Liver (tissue), 3 donors: ENCODE measurements around the gene CYP4F11.

Source experiments
- EGR1 ChIP-seq, 2 donors: IDR thresholded peaks; 2 replicates each; pipeline ENCODE4 v1.6.1; 2016 to 2018; ENCODE audit warnings: antibody characterized with exemption in 2 of 2, low read depth in 2 of 2
- GABPA ChIP-seq, 2 donors: IDR thresholded peaks in 1 of 2; conservative IDR thresholded peaks in 1 of 2; 2 replicates each; pipeline ENCODE4 v1.6.1; 2016; ENCODE audit warnings: antibody characterized with exemption in 2 of 2, mild to moderate bottlenecking in 1 of 2, moderate library complexity in 1 of 2
- JUND ChIP-seq, 2 donors: IDR thresholded peaks; 2 replicates each; pipeline ENCODE4 v1.6.1; 2016; ENCODE audit warnings: antibody characterized with exemption in 2 of 2
- NR2F2 ChIP-seq: IDR thresholded peaks from 2 replicates; pipeline ENCODE4 v1.6.1; 2016; ENCODE audit warnings: antibody characterized with exemption
- RAD21 ChIP-seq, 2 donors: IDR thresholded peaks; 2 replicates each; pipeline ENCODE4 v1.6.1; 2016; ENCODE audit warnings: antibody characterized with exemption in 2 of 2, mild to moderate bottlenecking in 2 of 2
- SP1 ChIP-seq: IDR thresholded peaks from 2 replicates; pipeline ENCODE4 v1.6.1; 2018; ENCODE audit warnings: antibody characterized with exemption, mild to moderate bottlenecking
- TAF1 ChIP-seq: conservative IDR thresholded peaks from 2 replicates; pipeline ENCODE4 v1.6.1; 2016; ENCODE audit warnings: antibody characterized with exemption, mild to moderate bottlenecking
- TF ChIP-seq, protein P1 (sequence below): fragments of 150-350 bp; IDR thresholded peaks from 2 replicates; pipeline ENCODE4 v1.5.1; 2017; ENCODE audit warnings: improper control_type of control experiment, low read depth, low read length; ENCODE audit not compliant: missing input control
- TF ChIP-seq, protein P2 (sequence below): IDR thresholded peaks from 2 replicates; pipeline ENCODE4 v1.6.1; 2016; ENCODE audit warnings: antibody characterized with exemption
- donor health status: healthy.
- donor health status: healthy.

DNA sequence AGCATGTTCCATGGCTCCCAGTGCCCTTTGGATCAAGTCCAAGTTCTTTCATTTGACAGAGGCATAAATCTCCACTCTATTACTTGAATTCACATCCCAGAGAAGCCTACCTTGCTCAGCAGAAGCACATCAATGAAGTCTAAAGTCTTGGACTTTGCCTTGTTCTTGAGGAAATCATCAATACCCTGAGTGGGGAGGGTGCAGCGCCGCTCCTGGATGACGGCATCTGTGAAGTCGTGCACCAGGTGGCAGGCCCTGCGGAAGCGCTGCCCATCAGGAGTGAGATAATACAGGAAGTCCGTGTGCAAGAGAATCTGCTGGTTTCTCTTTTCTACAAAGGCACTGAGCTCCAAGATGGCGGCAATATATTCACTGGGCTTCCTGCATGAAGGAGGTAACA is 10.6 kb downstream of the CYP4F11 start:
- TF ChIP-seq, protein P1, sequence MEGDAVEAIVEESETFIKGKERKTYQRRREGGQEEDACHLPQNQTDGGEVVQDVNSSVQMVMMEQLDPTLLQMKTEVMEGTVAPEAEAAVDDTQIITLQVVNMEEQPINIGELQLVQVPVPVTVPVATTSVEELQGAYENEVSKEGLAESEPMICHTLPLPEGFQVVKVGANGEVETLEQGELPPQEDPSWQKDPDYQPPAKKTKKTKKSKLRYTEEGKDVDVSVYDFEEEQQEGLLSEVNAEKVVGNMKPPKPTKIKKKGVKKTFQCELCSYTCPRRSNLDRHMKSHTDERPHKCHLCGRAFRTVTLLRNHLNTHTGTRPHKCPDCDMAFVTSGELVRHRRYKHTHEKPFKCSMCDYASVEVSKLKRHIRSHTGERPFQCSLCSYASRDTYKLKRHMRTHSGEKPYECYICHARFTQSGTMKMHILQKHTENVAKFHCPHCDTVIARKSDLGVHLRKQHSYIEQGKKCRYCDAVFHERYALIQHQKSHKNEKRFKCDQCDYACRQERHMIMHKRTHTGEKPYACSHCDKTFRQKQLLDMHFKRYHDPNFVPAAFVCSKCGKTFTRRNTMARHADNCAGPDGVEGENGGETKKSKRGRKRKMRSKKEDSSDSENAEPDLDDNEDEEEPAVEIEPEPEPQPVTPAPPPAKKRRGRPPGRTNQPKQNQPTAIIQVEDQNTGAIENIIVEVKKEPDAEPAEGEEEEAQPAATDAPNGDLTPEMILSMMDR = no peak
- TF ChIP-seq RAD21 (IDR thresholded peaks at IDR 0.05) (no peak), SP1 (no peak), EGR1 (IDR thresholded peaks at IDR 0.05; ENCODE audit: low read depth in 2 of 2) (no peak), TAF1 (no peak), NR2F2 (no peak), GABPA (IDR thresholded peaks at IDR 0.05 in 1 of 2, conservative IDR thresholded peaks at IDR 0.05 in 1 of 2) (no peak), JUND (IDR thresholded peaks at IDR 0.05) (no peak)
- TF ChIP-seq, protein P2, sequence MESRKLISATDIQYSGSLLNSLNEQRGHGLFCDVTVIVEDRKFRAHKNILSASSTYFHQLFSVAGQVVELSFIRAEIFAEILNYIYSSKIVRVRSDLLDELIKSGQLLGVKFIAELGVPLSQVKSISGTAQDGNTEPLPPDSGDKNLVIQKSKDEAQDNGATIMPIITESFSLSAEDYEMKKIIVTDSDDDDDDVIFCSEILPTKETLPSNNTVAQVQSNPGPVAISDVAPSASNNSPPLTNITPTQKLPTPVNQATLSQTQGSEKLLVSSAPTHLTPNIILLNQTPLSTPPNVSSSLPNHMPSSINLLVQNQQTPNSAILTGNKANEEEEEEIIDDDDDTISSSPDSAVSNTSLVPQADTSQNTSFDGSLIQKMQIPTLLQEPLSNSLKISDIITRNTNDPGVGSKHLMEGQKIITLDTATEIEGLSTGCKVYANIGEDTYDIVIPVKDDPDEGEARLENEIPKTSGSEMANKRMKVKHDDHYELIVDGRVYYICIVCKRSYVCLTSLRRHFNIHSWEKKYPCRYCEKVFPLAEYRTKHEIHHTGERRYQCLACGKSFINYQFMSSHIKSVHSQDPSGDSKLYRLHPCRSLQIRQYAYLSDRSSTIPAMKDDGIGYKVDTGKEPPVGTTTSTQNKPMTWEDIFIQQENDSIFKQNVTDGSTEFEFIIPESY = no peak
